Glutamatergic neuron (in vitro differentiated cells): Measurements from ENCODE around the gene ATMIN. TPM values are rescaled to one million over a fixed set of nuclear protein-coding genes. Genes with fewer than 3 reads are reported as not detected.

Source experiments
- DNase-seq: peaks from one replicate; pipeline ENCODE4 v3.0.0; 2022
- H3K27ac Mint-ChIP-seq: one replicate; pipeline ENCODE4 v1.8.0; 2020; ENCODE audit warnings: mild to moderate bottlenecking, mixed read lengths, inconsistent platforms; ENCODE audit not compliant: unreplicated experiment
- H3K27me3 Mint-ChIP-seq: one replicate; pipeline ENCODE4 v1.8.0; 2020; ENCODE audit warnings: mild to moderate bottlenecking, moderate library complexity, mixed read lengths, inconsistent platforms; ENCODE audit not compliant: unreplicated experiment
- H3K36me3 Mint-ChIP-seq: one replicate; pipeline ENCODE4 v1.8.0; 2020; ENCODE audit warnings: mild to moderate bottlenecking, mixed read lengths, inconsistent platforms; ENCODE audit not compliant: unreplicated experiment
- H3K4me1 Mint-ChIP-seq: one replicate; pipeline ENCODE4 v1.8.0; 2020; ENCODE audit warnings: mild to moderate bottlenecking, low read depth, mixed read lengths, inconsistent platforms; ENCODE audit not compliant: unreplicated experiment
- H3K4me3 Mint-ChIP-seq: one replicate; pipeline ENCODE4 v1.8.0; 2020; ENCODE audit warnings: mild to moderate bottlenecking, mixed read lengths, inconsistent platforms; ENCODE audit not compliant: unreplicated experiment
- H3K9me3 Mint-ChIP-seq: one replicate; pipeline ENCODE4 v1.8.0; 2020; ENCODE audit warnings: mild to moderate bottlenecking, moderate library complexity, mixed read lengths, inconsistent platforms; ENCODE audit not compliant: unreplicated experiment
- total RNA-seq: library from RNA; stranded (reverse); fragmentation: NEBNext Ultra II Directional; extraction: Animal tissue kit (Norgen Biotek cat#: 25700); gene quantifications from one replicate; pipeline ENCODE4 v1.2.1, GENCODE V29; 2021; ENCODE audit not compliant: unreplicated experiment
- TF ChIP-seq, protein P1 (sequence below): fragments of 200-600 bp; sonication (generic); IDR thresholded peaks from one replicate; pipeline ENCODE4 v1.5.0; 2021; ENCODE audit not compliant: partially characterized antibody, unreplicated experiment

ATMIN gene
- total RNA-seq, 1 donor from 2014 or later: 61.5 TPM

DNA sequence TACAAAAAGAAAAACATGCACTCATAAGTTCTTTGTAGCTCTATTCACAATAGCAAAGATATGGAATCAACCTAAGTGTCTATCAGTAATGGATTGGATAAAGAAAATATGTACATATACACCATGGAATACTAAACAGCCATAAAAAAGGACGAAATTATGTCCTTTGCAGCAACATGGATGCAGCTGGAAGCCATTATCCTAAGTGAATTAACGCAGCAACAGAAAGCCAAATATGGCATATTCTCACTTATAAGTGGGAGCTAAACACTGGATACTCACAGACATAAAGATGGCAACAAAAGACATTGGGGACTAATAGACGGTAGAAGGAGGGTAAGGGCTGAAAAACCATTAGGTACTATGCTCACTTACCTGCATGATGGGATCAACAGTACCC lies 34.8 kb upstream of the ATMIN start:
- Mint-ChIP-seq H3K36me3 (peaks cover 14% of the 10 kb centered on the region), H3K27me3 (peaks cover 2% of the 10 kb centered on the region), H3K27ac (peak overlapping the region; percentile 64), H3K4me3 (no peak overlapping the region), H3K4me1 (peaks cover 20% of the 10 kb centered on the region), H3K9me3 (peaks cover 10% of the 10 kb centered on the region)
- TF ChIP-seq, protein P1, sequence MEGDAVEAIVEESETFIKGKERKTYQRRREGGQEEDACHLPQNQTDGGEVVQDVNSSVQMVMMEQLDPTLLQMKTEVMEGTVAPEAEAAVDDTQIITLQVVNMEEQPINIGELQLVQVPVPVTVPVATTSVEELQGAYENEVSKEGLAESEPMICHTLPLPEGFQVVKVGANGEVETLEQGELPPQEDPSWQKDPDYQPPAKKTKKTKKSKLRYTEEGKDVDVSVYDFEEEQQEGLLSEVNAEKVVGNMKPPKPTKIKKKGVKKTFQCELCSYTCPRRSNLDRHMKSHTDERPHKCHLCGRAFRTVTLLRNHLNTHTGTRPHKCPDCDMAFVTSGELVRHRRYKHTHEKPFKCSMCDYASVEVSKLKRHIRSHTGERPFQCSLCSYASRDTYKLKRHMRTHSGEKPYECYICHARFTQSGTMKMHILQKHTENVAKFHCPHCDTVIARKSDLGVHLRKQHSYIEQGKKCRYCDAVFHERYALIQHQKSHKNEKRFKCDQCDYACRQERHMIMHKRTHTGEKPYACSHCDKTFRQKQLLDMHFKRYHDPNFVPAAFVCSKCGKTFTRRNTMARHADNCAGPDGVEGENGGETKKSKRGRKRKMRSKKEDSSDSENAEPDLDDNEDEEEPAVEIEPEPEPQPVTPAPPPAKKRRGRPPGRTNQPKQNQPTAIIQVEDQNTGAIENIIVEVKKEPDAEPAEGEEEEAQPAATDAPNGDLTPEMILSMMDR: no peak
- DNase-seq: no peak

GRCh38 chr16:81001330-81001729 lies 34.3 kb upstream of the ATMIN start:
- H3K36me3 Mint-ChIP-seq: peaks cover 15% of the 10 kb centered on the region
- H3K4me3 Mint-ChIP-seq: no peak overlapping the region
- H3K27me3 Mint-ChIP-seq: peaks cover 2% of the 10 kb centered on the region
- peaks cover 11% of the 10 kb centered on the region for H3K9me3 Mint-ChIP-seq
- no peak overlapping the region for H3K27ac Mint-ChIP-seq
- peaks cover 15% of the 10 kb centered on the region for H3K4me1 Mint-ChIP-seq
- no peak for DNase-seq
- TF ChIP-seq, protein P1: no peak

DNA sequence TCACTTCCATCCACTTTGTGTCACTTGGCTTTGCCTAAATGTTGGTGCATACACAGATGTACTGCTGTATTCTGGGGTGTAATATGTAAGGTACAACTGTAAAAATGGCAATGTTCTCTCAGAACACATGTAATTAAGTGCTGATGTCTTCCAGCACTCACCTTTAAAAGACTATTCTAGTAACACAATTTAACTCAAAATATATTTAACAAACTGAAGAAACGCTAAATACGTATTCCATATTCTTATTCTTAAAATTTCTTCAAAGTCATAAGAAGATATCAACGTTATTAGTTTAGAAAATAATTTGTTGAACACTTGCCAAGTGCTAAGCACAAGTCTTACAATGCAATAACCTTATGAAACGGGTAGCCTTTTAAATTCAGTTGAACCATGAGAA lies 32.6 kb upstream of the ATMIN start:
- H3K27ac Mint-ChIP-seq: peak overlapping the region; percentile 34
- peaks cover 15% of the 10 kb centered on the region for H3K36me3 Mint-ChIP-seq
- H3K4me1 Mint-ChIP-seq: peaks cover 10% of the 10 kb centered on the region
- H3K4me3 Mint-ChIP-seq: no peak overlapping the region
- peaks cover 5% of the 10 kb centered on the region for H3K27me3 Mint-ChIP-seq
- TF ChIP-seq, protein P1: no peak
- peaks cover 16% of the 10 kb centered on the region for H3K9me3 Mint-ChIP-seq
- no peak for DNase-seq

DNA sequence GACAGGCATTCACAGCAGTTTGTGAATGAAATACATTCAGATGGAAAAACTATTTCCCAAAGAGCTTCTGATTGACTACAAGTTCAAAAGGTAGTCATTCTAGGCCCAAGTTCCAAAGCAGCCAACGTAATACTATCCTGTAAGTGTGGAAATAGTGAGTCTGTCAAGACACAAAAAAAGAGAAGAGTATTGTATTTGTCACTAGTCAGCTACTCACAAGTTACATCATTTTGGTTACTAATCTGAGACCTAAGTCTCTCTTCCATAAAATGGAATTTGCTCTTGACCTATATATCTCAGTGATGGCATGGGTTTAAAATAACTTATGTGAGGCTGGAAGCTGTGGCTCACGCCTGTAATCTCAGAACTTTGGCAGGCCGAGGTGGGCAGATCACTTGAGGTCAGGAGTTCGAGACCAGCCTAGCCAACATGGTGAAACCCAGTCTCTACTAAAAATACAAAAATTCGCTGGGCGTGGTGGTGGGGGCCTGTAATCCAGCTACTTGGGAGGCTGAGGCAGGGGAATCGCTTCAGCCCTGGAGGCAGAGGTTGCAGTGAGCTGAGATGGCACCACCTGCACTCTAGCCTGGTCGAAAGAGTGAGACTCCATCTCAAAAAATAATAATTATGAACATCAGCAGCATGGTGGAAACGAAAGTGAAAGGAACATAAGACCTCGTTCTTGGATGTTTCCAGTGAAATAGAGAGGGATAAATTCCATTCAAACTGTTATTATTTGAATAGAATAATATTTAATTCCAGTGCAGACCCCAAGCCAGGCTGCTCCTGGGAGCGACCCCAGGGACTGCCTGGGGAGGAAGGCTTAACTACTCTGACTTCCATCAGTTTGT lies 31.8 kb upstream of the ATMIN start:
- Mint-ChIP-seq H3K36me3 (peaks cover 12% of the 10 kb centered on the region), H3K27ac (peak overlapping the region; percentile 46), H3K4me3 (no peak overlapping the region), H3K4me1 (peaks cover 11% of the 10 kb centered on the region), H3K27me3 (peaks cover 5% of the 10 kb centered on the region), H3K9me3 (peaks cover 16% of the 10 kb centered on the region)
- TF ChIP-seq, protein P1: no peak
- no peak for DNase-seq

- H3K36me3 Mint-ChIP-seq: peaks cover 5% of the 10 kb centered on the region
- DNase-seq: no peak
- peaks cover 5% of the 10 kb centered on the region for H3K27me3 Mint-ChIP-seq
- peak overlapping the region; percentile 73 for H3K4me3 Mint-ChIP-seq
- H3K9me3 Mint-ChIP-seq: peaks cover 13% of the 10 kb centered on the region
- H3K4me1 Mint-ChIP-seq: peaks cover 11% of the 10 kb centered on the region
- TF ChIP-seq, protein P1: peak; percentile 81
- H3K27ac Mint-ChIP-seq: peak overlapping the region; percentile 2
These were observed 30.8 kb upstream of the ATMIN start for GRCh38 chr16:81004646-81005353.
